ENCODE data around the gene CRBN.
A peak's percentile ranks its signal among the peaks of the same experiment; 100 is the strongest.

CRBN gene

DNA sequence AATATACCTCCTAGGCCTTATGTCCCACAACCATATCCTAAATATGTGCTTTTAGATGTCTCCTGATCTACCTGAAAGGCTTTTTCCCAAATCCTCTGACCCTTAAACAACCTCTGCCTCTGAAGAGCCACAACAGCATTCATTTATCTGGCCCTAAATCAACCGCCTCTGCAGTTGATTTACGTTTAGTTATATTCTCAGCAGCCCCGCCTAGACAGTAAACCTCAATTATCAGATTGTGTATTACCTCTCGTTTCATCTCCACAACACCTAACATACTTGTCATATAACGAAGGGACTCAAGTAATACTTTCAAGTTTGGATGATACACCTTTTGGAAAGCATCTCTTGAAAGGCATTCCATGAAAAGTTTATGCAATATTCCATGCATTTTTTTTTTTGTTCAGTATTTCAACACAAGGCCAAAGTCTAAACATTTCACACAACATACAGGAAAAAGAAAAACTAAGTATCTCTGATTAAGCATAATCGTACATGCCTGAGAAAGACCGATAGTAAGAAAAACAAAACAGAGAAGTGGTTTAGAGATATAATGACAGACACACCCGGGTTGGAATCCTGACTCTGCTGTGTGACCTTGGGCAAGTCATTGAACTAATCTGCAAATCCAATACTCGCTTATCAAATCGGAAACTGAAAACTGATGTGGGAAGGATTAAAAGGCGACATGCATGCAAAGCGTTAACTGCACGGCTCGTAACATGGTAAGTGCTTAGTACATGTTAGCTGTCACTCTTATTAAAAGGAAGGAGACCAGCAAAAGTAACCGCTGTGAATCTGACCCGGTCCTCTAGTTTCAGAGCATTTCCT is 778 bp downstream of the CRBN start:
- H3K4me3 ChIP-seq (ENCODE audit: control insufficient read depth, low read depth, low read length), result peak overlapping the region; percentile 90
- no peak for DNase-seq (ENCODE audit: low read depth)
- TF ChIP-seq, protein P1, sequence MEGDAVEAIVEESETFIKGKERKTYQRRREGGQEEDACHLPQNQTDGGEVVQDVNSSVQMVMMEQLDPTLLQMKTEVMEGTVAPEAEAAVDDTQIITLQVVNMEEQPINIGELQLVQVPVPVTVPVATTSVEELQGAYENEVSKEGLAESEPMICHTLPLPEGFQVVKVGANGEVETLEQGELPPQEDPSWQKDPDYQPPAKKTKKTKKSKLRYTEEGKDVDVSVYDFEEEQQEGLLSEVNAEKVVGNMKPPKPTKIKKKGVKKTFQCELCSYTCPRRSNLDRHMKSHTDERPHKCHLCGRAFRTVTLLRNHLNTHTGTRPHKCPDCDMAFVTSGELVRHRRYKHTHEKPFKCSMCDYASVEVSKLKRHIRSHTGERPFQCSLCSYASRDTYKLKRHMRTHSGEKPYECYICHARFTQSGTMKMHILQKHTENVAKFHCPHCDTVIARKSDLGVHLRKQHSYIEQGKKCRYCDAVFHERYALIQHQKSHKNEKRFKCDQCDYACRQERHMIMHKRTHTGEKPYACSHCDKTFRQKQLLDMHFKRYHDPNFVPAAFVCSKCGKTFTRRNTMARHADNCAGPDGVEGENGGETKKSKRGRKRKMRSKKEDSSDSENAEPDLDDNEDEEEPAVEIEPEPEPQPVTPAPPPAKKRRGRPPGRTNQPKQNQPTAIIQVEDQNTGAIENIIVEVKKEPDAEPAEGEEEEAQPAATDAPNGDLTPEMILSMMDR (IDR thresholded peaks at IDR 0.05; ENCODE audit: control insufficient read depth, insufficient read depth, low read depth, low read length, missing control alignments), result no peak

DNA sequence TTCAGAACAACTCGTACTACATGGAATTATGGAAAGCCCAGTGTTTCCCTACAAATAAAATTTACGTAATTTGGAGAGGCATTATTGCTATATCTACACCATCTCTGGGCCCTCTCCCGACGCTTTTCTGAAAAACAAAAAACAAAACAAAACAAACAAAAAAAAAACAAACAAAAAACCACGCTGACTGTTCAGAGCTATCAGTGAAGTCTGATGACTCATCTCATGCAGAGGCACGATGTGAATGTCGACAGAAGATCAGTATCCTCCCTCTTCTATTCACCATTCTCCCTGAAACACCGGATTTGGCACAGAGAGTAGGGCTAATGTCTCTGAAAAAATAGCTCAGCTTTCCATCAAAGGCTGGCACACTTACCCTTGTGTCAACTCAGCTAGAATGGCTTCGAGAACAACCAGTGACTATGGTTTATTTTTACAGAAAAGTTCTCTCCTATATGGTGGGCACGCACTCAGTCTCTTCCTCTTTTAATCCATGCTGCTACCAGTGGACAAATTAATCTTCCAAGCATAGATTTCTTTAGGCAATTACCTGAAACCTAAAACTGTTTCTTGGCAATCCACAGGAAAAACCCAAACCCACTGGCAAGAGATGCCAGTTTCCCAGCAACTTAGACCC is 1.5 kb downstream of the CRBN start:
- DNase-seq (ENCODE audit: low read depth), result no peak
- peak overlapping the region; percentile 90; the same call in 1 of the 2 replicates for H3K4me3 ChIP-seq (ENCODE audit: control insufficient read depth, low read depth, low read length)
- TF ChIP-seq, protein P1 (IDR thresholded peaks at IDR 0.05; ENCODE audit: control insufficient read depth, insufficient read depth, low read depth, low read length, missing control alignments), result no peak

DNA sequence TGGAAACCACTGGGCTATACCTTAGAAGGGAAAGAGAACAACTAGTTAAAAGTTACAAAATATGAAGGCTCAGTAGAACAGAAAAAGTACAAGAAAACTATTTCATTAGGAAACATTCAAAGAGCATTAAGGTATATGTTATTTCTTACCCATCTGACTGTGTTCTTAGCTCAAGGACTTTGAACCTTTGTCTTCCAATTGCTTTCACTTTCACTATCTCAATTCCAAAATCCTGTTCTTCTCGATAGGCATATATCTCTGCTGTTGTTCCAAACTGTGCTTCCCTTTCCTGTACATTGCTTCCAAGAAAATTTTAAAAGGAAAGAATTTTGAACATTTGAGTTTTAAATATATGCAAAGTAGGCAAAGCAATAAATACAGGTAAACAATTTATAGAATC is 6.9 kb downstream of the CRBN start:
- DNase-seq (ENCODE audit: low read depth), result no peak
- no peak overlapping the region for H3K4me3 ChIP-seq (ENCODE audit: control insufficient read depth, low read depth, low read length)
- TF ChIP-seq, protein P1 (IDR thresholded peaks at IDR 0.05; ENCODE audit: control insufficient read depth, insufficient read depth, low read depth, low read length, missing control alignments), result no peak

DNA sequence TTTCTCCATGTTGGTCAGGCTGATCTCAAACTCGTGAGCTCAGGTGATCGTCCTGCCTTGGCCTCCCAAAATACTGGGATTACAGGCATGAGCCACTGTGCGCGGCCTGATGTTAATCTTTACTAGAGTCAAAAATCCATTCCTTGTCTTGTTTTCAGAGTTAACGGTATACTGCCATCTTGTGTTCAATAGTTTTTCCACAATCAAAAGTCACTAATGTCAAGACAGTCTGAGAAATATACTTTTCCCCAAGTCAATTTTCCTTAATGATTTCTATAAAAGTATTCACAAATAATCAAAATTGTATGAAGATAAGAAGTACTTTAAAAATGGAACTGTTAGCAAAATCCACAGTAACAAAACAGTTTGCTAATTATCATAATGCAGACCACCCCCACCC is 8.5 kb downstream of the CRBN start:
- no peak overlapping the region for H3K4me3 ChIP-seq (ENCODE audit: control insufficient read depth, low read depth, low read length)
- TF ChIP-seq, protein P1 (IDR thresholded peaks at IDR 0.05; ENCODE audit: control insufficient read depth, insufficient read depth, low read depth, low read length, missing control alignments), result peak; percentile 31
- no peak for DNase-seq (ENCODE audit: low read depth)

DNA sequence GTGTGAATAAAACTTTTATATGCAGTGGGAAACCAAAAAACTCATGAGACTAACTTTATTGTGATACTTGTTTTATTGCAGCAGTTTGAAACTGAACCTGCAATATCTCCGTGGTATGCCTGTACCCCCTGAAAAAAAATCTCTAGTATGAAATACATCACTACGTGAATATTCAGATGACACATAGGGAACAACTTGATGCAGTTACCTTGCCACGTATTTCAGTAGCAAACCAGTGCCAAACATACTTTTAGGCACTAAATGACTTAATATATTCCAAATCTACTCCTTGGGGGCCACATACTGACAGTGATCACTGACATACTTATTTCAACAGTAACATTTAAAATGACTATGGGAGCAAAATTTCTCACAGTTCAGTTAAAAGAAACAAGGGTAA is 13.8 kb downstream of the CRBN start:
- H3K4me3 ChIP-seq (ENCODE audit: control insufficient read depth, low read depth, low read length), result no peak overlapping the region
- DNase-seq (ENCODE audit: low read depth), result no peak
- TF ChIP-seq, protein P1 (IDR thresholded peaks at IDR 0.05; ENCODE audit: control insufficient read depth, insufficient read depth, low read depth, low read length, missing control alignments), result no peak

DNA sequence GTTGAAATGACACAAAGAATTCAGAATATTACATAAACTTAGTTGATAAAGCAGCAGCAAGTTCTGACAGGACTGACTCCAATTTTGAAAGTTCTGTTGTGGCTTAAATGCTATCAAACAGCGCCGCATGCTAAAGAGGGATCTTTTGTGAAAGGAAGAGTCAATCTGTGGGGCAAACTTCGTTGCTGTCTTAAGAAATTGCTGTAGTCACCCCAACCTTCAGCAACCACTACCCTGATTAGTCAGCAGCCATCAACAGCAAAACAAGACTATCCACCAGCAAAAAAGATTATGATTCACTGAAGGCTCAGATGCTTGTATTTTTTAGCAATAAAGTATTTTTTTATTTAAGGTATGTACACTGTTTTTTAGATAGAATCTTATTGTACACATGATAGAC is 14.2 kb downstream of the CRBN start:
- no peak overlapping the region for H3K4me3 ChIP-seq (ENCODE audit: control insufficient read depth, low read depth, low read length)
- TF ChIP-seq, protein P1 (IDR thresholded peaks at IDR 0.05; ENCODE audit: control insufficient read depth, insufficient read depth, low read depth, low read length, missing control alignments), result no peak
- no peak for DNase-seq (ENCODE audit: low read depth)

Measured in AG09309 (cell line).